NCI-H128 (cell line): ENCODE data around the gene PLCXD3.

Source experiments
- DNase-seq: peaks from one replicate; lab custom pipeline; 2025; ENCODE audit not compliant: unreplicated experiment; lab: John Stamatoyannopoulos, UW

PLCXD3 gene, protein sequence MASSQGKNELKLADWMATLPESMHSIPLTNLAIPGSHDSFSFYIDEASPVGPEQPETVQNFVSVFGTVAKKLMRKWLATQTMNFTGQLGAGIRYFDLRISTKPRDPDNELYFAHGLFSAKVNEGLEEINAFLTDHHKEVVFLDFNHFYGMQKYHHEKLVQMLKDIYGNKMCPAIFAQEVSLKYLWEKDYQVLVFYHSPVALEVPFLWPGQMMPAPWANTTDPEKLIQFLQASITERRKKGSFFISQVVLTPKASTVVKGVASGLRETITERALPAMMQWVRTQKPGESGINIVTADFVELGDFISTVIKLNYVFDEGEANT

DNA sequence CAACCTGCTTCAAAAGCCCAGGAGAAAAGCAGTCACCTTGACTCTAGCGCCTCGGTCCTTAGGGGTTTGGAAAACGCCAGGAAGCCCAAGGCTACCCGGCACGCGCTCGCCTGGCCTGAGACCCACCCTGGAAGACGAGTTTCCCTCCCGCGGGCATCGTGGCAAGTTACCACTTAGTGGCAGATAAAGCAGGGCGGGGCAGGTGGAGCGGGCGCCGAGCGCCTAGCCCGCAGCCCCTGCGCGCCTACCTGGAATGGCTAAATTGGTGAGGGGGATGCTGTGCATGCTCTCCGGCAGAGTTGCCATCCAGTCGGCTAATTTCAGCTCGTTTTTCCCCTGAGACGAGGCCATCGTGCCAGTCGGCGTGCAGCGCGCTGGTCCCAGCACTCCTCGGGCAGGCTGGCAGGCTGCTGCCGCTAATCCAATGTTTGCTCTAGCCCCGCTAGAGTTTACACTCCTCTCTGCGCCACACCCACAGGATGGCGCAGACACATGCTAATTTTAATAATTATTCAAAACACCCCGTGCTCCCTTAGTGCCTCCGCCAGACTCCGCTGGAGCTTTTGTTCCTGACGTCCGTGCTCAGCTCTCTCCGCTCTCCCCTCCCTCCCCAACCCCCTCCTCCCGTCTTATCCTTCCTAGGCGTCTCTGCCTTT lies at the start of gene PLCXD3:
TSS of gene PLCXD3 (minus strand) at position 426 of the 656 bp plus-strand sequence. CDS start at position 351, 75 bp downstream.
- DNase-seq, result no peak

DNA sequence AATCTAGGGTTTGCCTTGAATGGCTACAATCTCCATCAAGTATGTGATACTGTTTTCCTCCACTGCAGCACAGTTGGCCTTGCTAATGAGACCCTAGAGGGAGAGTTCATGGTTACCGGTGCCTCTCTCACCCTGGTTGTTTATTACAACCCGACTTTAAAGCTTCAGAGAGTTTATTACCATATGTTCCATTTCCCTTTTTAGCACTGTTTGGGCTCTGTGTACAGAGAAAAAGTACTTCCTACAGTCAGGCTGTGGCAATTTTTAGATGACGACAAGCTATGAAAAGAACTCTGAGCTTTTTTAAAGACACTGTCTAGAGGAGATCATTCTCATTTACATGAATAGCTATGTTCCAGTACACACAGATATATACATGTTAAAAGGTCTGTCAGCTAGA lies 48.8 kb upstream of the PLCXD3 start:
- DNase-seq, result no peak

DNA sequence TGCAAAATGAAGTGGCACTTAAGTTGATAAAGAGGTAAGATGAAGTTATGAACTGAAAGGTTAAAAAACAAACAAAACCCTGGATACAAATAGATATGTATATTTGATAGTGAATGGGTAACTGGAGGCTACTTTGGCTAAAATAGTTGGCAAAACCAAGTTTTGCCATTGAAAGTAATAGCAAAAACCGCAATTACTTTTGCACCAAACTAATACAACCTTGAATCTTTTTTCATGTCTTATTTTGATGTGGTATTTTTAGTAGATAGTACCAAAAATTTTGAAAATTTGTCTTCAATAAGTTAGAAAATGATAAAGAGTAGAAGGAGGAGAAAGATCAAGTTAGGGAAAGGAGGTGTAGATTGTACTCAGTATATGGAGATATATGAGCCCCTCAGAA lies 47.9 kb upstream of the PLCXD3 start:
- DNase-seq, result no peak

DNA sequence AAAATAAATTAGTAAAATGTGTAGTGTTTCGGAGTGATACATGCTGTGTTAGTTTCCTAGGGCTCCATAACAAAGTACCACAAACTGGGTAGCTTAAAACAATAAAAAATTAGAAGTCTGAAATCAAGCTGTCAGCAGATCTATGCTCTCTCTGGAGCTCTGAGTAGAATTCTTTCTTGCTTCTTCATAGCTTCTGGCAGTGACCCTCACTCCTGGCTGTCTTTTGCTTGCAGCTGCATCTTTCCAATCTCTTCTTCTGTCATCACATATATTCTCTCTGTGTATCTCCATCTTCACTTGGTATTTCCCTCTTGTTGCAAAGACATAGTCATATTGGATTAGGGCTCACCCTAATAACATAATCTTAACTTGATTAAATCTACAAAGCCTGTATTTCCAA lies 37.6 kb upstream of the PLCXD3 start:
- DNase-seq, result no peak

DNA sequence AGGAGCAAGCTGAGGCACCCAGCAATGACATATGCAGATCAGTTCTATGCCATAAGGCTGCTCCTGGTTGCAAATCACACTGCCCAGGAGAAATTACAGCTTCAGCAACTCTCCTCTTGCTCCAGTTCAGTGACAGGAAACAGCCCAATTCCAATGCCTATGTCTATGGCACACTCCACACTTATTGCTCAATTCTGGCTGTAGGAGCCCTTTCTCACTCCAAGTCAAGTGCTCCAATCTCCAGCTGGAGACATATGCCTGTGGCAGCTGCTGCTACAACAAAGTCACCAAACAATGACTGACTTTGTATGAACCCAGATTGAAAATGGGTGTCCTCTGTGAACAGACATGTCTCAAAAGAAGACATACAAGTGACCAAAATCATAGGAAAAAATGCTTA lies 31.8 kb upstream of the PLCXD3 start:
- no peak for DNase-seq

DNA sequence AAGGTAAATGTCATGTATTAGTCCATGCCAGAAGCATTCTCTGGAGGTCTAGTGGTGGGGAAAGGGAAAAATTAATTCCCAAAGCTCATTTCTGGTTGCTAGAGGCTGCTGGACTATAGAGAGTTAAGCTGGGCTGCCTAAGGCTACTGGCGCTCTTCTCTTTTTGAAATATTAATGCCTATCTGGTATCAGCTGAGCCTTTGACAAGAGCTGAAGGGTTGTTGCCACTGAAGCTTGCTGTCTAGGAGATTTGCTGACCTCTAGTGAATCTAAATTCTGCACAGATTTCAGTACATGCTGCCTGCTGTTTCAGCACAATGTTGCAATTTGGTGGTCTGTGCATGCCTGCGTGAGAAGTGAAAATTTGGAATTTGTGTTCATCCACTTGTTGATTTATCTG lies 29.1 kb upstream of the PLCXD3 start:
- DNase-seq, result no peak

DNA sequence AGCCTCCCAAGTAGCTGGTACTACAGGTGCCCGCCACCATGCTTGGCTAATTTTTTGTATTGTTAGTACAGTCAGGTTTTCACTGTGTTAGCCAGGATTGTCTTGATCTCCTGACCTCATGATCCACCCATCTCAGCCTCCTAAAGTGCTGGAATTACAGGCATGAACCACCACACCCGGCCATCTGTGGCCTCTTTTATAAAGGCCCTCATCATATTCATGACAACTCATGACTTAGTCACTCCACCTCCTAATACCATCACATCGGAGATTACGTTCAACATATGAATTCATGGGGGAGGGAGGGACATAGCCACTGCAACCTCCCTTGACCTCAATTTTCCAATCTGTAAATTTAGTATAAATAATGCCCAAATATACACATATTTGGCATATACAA lies 27.2 kb upstream of the PLCXD3 start:
- DNase-seq, result no peak

DNA sequence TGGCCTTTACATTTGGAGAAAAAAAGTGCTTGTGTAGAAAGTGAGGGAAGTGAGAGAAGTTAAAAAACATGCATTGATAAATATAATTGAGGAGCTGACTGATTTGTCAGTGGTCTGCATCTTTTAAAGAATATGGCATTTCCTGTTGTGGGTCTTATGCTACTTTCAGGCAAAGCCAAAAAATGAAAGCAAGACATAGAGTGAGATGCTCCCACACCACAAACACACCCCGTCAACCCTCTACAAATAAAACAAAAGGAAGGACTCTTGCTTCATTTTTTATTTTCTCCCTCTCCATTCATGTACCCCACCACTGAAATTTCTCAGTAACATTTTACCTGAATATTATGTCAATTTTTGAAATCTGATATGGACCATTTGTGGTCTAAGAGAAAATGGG lies 22.1 kb upstream of the PLCXD3 start:
- DNase-seq, result no peak

DNA sequence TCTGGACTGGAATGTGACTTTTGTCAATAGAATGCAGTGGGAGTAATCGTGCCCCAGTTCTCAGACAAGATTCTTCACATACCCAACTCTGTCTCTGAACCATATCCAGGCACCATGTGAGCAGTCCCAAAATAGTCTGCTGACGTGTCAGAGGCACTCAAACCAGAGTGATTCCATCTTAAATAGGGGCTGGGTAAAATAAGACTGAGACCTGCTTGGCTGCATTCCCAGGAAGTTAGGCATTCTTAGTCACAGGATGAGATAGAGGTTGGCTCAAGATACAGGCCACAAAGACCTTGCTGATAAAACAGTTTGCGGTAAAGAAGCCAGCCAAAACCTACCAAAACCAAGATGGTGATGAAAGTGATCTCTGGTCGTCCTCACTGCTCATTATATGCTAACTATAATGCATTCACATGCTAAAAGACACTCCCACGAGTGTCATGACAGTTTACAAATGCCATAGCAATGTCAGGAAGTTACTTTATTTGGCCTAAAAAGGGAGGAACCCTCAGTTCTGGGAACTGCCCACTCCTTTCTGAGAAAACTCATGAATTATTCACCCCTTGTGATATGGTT lies 16.9 kb upstream of the PLCXD3 start:
- DNase-seq, result no peak

DNA sequence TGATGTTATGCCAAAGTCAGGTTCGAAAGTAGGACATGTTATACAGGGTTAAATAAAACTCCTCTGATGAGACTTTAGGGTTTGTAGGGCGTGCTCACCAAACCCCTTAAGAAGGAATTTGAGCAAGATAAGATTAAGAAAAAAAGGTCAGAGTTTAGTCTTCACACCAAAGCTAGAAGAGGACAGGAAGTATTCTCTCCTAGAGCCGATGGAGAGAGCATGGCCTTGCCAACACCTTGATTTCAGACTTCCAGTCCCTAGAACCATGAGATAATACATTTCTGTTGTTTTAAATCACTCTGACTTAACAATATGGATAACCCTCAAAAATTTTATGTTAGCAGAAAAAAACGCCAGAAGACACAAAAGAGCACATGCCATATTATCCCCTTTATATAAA lies 16.3 kb upstream of the PLCXD3 start:
- no peak for DNase-seq

DNA sequence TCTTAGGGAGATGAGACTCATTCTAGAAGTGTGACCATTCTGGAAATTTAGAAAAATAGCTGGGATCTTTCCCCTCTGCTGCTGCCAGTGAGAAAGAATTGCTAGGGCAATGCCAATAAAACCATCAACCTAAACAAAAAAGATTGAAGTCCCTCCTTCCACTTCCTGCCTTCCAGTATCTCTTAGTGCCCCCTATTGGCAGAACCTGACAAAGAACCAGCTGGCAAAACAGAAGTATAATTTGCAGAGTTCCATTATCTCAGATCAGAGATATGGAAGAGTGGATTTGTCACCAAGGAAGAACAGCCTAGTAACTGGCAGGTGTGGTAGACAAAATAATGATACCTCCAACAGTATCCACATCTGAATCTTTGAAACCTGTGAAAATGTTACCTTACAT lies 13.8 kb upstream of the PLCXD3 start:
- no peak for DNase-seq

DNA sequence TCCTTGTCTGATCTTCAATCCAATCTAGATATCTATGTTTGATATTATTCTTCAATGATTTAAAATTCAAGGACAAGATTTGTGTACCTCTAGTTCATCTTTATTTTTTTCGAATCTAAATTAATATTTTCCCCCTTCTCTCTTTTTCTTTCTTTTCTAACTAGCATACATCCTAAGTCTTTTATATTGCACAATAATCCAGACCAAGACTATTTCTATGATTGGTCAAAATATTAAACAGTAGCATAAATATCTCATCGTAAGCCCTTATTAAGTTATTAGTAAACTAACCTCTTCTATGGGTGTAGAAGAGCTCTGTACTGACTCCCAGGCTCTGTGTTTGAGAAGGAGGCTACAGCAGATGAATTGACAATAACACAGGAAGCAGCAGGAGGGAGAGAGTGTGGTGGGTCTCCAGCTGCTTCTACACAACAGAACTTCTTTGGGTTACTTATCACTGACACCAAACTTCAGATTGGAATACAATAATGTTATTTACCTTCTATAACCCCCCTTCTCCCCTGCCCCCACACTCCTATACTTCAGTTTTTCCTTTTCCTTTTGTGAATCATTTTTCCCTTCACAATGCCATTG lies 11.9 kb upstream of the PLCXD3 start:
- DNase-seq, result no peak

DNA sequence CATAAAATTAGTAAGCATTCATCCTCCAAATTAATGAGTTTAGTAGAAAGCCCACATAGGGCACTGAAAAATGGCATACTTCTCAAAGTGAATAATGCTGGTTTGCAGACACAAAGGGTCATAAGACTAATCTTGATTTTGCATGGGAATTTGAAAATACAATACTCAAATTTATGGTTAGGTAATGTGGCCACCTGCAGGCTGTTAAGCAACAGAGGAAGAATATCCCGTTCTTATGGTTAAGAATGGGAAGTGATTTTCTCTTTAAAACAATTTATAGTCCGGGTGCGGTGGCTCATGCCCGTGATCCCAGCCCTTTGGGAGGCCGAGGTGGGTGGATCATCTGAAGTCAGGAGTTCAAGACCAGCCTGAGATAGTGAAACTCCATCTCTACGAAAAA lies 9.4 kb upstream of the PLCXD3 start:
- no peak for DNase-seq

DNA sequence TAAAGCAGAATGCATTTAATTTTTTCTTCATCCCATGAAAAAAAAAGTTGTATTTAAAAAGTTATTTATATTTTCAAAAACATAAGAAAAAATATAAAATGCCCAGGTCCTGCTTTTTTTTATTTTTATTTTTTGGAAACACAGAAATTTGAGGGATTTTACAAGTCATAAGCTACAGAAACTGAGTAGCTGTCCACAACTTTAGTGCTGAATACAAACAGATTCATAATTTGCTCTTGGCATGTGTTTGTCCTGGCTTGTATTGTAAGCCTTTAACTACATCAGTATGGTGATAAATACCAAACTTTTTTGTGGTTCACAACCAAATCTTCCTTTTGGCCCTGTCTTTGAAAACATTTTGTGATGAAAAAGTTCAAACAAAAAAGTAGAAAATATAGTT lies 7.5 kb upstream of the PLCXD3 start:
- no peak for DNase-seq

DNA sequence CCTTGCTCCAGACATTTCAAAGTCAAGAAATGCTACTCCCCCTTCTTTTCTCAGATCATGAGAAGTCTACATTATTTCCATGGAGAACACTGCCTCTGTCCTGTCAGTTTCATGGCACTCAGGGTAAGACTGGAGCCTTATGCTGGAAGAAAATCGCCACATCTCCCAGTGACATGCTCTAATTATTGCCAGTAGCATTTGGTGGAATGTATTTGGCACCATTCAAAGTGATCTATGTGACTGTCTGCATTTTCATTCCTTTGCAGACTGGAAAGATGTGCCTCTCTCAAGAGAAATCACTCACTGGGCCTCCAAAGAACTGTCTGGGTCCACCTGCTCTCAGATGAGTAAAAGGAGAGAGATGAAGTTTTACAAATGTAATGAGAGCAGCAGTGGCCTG lies 840 bp upstream of the PLCXD3 start:
- DNase-seq, result no peak

DNA sequence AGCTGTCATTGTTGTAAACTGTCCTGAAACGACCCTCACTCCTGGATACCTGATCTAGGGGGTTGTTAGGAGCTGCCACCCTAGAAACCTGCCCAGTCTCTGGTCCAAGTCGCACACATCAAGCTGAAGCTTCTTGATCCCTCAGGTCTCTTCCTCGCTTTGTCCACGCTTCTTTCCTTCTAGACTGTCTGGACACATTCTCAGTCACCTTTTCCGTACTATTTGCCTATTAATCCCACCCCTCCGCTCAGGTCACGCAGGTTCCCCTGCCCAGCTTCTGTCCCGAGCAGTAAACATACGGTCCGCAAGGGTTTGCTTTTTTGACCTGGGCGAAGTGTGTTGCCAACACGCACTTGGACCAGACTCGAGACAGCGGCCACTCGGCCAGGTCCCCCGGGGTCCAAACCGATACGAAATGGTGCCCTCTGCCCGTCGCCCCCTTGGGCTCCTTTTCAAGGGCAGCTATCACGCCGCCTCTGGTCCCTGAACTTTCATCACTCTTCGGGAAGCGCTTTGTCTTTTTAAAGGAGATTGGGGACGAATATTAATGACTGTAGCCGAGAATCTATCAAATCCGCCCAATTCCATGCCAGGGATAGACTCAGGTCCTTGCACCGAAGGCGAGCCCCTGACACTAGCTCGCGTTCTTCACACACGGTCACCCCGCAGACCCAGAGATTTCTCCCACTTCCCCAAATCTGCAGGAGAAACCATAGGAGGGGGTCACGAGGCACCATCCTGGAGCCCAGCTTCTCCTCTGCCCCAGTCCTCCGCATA lies 814 bp downstream of the PLCXD3 start:
- DNase-seq, result no peak

DNA sequence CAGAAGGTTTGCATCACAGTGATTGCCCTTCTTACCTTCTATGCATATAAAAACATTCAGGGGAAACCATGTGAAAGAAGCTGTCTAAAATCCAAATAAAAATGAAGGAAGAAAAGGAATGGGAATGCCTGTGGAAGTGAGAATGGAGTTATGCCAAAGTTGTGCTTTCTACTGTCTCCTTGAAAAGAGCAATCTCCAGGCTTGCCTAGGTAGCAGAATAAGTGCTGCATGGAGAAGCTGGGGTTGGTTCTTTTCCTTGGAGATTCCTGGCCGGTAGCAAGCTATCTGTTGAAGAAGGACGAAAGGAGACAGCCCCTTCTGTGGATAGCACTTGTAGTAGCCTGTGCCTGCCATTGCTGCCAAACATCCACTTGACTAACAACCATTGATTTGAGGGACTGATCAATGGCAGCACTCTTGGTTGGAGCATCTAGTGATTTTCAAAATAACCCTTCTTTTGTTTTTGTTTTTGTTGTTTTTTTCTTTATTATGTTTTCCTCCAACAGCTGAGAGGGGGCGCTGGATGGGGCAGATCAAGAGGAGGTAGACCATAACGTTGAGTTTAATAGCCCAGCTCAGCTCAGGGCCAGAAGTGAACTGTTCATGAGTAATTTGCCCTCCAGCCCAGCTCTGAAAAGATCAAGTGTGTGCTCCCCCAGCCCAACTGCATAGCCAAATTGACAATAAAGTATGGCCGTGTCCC lies 1.6 kb downstream of the PLCXD3 start:
- DNase-seq, result no peak

DNA sequence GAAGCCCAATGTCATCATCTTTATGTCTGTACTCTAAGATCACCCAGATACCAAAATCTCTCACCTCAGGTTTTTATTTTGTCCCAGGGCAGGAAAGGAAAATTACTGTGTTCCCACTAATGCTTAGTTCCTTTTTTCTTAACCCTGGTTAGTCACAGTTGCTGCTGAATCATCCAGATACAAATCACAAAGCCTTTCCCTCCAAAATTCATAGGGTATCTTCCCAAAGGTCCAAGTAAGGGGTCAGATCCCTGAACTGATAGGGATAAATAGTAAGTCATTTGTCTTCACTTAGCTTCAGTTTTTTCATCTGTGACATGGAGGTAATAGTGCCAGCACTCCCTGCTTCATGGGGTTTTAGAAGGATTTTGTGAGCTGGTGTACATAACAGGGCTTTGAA lies 2.2 kb downstream of the PLCXD3 start:
- DNase-seq, result no peak

DNA sequence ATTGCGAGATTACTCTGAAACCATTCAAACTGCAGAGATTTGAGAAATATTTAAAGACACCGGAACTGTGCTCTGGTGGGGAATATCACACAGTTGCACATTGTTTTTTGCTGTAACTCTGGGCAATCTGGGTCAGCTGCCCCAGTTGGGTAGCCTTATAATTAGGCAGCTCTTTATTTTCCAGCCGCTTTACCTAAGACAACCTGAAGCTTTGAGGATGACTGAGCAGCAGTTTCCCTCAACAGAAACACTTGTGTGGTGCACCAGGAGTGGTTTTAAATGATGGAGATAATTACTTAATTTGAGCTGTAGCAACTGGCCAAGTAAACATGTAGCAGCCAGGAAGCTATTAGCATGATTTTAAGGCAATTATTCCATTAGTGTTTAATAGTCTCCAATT lies 2.9 kb downstream of the PLCXD3 start:
- DNase-seq, result no peak

DNA sequence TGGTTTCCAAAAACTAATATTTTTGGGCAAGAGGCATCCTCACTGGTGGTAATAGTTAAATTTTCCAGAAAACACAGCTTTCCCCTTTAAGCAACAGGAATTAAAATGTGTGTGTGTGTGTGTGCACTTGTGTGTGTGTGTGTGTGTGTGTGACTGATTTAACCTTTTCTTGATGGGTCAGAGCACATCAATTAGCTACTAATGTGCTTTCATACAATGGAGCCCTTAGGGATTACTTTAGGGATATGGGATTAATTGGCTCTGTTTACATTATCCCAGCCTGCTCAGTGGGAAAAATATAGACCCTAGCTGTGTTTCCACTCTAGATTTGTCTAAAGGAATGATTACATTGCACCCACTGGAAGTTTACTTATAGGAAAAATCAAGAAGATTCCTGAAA lies 6.5 kb downstream of the PLCXD3 start:
- DNase-seq, result no peak

DNA sequence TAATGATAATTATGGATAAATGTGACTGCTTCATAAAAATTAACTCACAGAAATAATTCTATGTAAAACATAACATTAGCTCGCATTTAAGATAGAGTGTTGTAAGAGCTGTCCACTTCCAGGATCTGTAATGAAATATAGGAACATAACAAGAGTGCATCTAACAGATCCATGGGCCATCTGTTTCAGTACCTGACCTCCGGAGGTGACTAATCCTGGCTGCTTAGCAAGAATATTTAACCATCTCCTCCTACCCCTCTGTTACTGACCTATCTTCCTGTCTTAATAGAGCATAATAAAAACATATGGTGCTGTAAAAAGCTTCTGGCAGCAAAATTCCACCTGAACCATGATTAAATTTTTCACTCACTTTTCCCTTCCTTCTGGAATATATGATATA lies 7.1 kb downstream of the PLCXD3 start:
- DNase-seq, result no peak
